GM23338 (cell line): ENCODE results near the gene SLC51A. TPM values are rescaled to one million over a fixed set of nuclear protein-coding genes. Genes with fewer than 3 reads are reported as not detected.

ENCODE experiments used
- ATAC-seq: fragments of 200-7000 bp; cut with Tn5 transposase; 3 replicates; pipeline ENCODE4 v1.9.1; 2020
- DNase-seq: peaks from one replicate; pipeline ENCODE4 v3.0.0-alpha.2; 2015; ENCODE audit warnings: low spot score
- H2AFZ ChIP-seq: fragments of 200-600 bp; sonication (generic); 2 replicates; pipeline ENCODE4 v1.8.0; 2016; ENCODE audit warnings: antibody characterized with exemption, mild to moderate bottlenecking, moderate library complexity
- H3F3A ChIP-seq: fragments of 200-600 bp; sonication (generic); replicated peaks from 2 replicates; pipeline ENCODE4 v1.8.0; 2017; ENCODE audit warnings: antibody characterized with exemption, mixed run types, low read depth
- H3K27ac ChIP-seq: fragments of 200-600 bp; sonication (generic); 2 replicates; pipeline ENCODE4 v1.6.1; 2016; ENCODE audit warnings: low read depth
- H3K27me3 ChIP-seq: fragments of 200-600 bp; sonication (generic); 2 replicates; pipeline ENCODE4 v1.8.0; 2016; ENCODE audit warnings: mild to moderate bottlenecking, mixed run types, moderate library complexity; ENCODE audit not compliant: insufficient read depth
- H3K36me3 ChIP-seq: fragments of 200-600 bp; sonication (generic); 2 replicates; pipeline ENCODE4 v1.8.0; 2016; ENCODE audit warnings: mild to moderate bottlenecking; ENCODE audit not compliant: insufficient read depth
- H3K4me1 ChIP-seq: fragments of 200-600 bp; sonication (generic); 2 replicates; pipeline ENCODE4 v1.8.0; 2016; ENCODE audit warnings: mild to moderate bottlenecking, moderate library complexity; ENCODE audit not compliant: insufficient read depth
- H3K4me2 ChIP-seq: fragments of 200-600 bp; sonication (generic); 2 replicates; pipeline ENCODE4 v1.7.1; 2017; ENCODE audit warnings: mixed run types
- H3K4me3 ChIP-seq: fragments of 200-600 bp; sonication (generic); 2 replicates; pipeline ENCODE4 v1.6.1; 2016; ENCODE audit warnings: mixed run types
- H3K79me2 ChIP-seq: fragments of 200-600 bp; sonication (generic); replicated peaks from 2 replicates; pipeline ENCODE4 v1.8.0; 2017; ENCODE audit warnings: mild to moderate bottlenecking; ENCODE audit not compliant: insufficient read depth
- H3K9me2 ChIP-seq: fragments of 200-600 bp; sonication (generic); 2 replicates; pipeline ENCODE4 v1.8.0; 2017; ENCODE audit not compliant: insufficient read depth
- H4K20me1 ChIP-seq: fragments of 200-600 bp; sonication (generic); replicated peaks from 2 replicates; pipeline ENCODE4 v1.8.0; 2017; ENCODE audit warnings: mild to moderate bottlenecking; ENCODE audit not compliant: insufficient read depth
- H3K27ac Mint-ChIP-seq: 2 replicates; pipeline ENCODE4 v1.8.0; 2020; ENCODE audit warnings: inconsistent platforms, mild to moderate bottlenecking, moderate library complexity, mixed read lengths
- H3K27me3 Mint-ChIP-seq: 3 replicates; pipeline ENCODE4 v1.8.0; 2022; ENCODE audit warnings: low read depth, mild to moderate bottlenecking, moderate library complexity, mixed read lengths, inconsistent platforms; ENCODE audit not compliant: insufficient read depth, poor library complexity
- H3K36me3 Mint-ChIP-seq: 3 replicates; pipeline ENCODE4 v1.8.0; 2021; ENCODE audit warnings: low read depth, mild to moderate bottlenecking, inconsistent platforms, moderate library complexity, mixed read lengths
- H3K4me1 Mint-ChIP-seq: 3 replicates; pipeline ENCODE4 v1.8.0; 2020; ENCODE audit warnings: mild to moderate bottlenecking, inconsistent platforms, mixed read lengths
- H3K4me3 Mint-ChIP-seq: 3 replicates; pipeline ENCODE4 v1.8.0; 2021; ENCODE audit warnings: moderate library complexity, mild to moderate bottlenecking, inconsistent platforms, mixed read lengths
- H3K9me3 Mint-ChIP-seq: 3 replicates; pipeline ENCODE4 v1.8.0; 2020; ENCODE audit warnings: moderate library complexity, mild to moderate bottlenecking, inconsistent platforms, mixed read lengths
- EZH2 ChIP-seq: fragments of 200-600 bp; sonication (generic); IDR thresholded peaks from one replicate; pipeline ENCODE4 v1.8.0; 2017; ENCODE audit warnings: antibody characterized with exemption, mild to moderate bottlenecking, low read depth; ENCODE audit not compliant: unreplicated experiment
- EZH2phosphoT487 ChIP-seq: fragments of 200-600 bp; sonication (generic); IDR thresholded peaks from one replicate; pipeline ENCODE4 v1.8.1; 2018; ENCODE audit warnings: antibody characterized with exemption; ENCODE audit not compliant: unreplicated experiment
- JUNB ChIP-seq: IDR thresholded peaks from one replicate; pipeline ENCODE4 v1.6.1; 2016; ENCODE audit warnings: antibody characterized with exemption; ENCODE audit not compliant: unreplicated experiment
- REST ChIP-seq: IDR thresholded peaks from one replicate; pipeline ENCODE4 v1.6.1; 2018; ENCODE audit warnings: antibody characterized with exemption; ENCODE audit not compliant: unreplicated experiment
- STAT1 ChIP-seq: IDR thresholded peaks from one replicate; pipeline ENCODE4 v1.6.1; 2016; ENCODE audit warnings: antibody characterized with exemption; ENCODE audit not compliant: unreplicated experiment
- ZNF462 ChIP-seq: fragments of 250-450 bp; sonication (Bioruptor Pico); IDR thresholded peaks from 2 replicates; pipeline ENCODE4 v1.5.0; 2020; ENCODE audit warnings: mild to moderate bottlenecking, moderate library complexity
- polyA plus RNA-seq: library from polyadenylated mRNA; unstranded; fragments of >200 nt; fragmentation: Nextera tagmentation; extraction: Ambion mirVana; gene quantifications from 2 replicates; pipeline ENCODE4 v1.2.1, GENCODE V29; 2016
- total RNA-seq: library from RNA; depleted of rRNA; stranded (reverse); fragments of >200 nt; shearing (Covaris generic); gene quantifications from 2 replicates; pipeline ENCODE4 v1.2.3, GENCODE V29; 2014

SLC51A gene
- total and polyA plus RNA-seq, 2 experiments from 2014 or later = 4.0 to 6.7 TPM

DNA sequence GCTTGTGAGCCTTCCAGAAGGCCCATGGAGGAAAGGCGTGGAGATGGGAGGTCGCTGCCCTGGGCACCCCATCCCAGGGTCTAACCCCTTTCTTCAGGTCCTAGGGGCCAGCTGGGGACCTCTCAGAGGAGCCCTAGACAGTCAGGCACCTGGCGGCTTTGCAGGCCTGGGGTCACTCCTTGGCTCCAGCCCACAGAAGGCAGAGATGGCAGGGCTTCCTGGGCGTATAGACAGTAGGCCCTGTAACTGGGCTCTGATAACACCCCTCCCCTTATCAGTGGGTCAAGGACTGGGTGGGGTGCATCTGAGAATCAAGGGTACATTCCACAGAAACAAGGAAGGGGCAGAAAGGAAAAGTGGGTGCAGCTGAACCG, 21.8 kb upstream of the SLC51A start:
- TF ChIP-seq EZH2phosphoT487 (no peak), EZH2 (no peak), REST (no peak), STAT1 (no peak), JUNB (no peak)
- Histone ChIP-seq H4K20me1 (no peaks in the 10 kb centered on the region), H3K79me2 (no peaks in the 10 kb centered on the region), H3K4me3 (no peak overlapping the region), H3K4me1 (no peaks in the 10 kb centered on the region; the same call in 1 of the 2 replicates), H3K27me3 (no peaks in the 10 kb centered on the region), H3K9me2 (no peaks in the 10 kb centered on the region), H3K27ac (no peak overlapping the region), H3F3A (0 out of 2 replicates have a peak, but pooled peaks cover 3% of the 10 kb centered on the region), H2AFZ (no peak overlapping the region), H3K4me2 (no peak overlapping the region), H3K36me3 (no peaks in the 10 kb centered on the region)
- Mint-ChIP-seq H3K27ac (no peak overlapping the region), H3K27me3 (peaks cover 3% of the 10 kb centered on the region), H3K4me1 (peaks cover 16% of the 10 kb centered on the region; the same call in 2 of the 3 replicates), H3K36me3 (no peaks in the 10 kb centered on the region), H3K4me3 (no peak overlapping the region), H3K9me3 (no peaks in the 10 kb centered on the region; the same call in 2 of the 3 replicates)
- no peak for ATAC-seq
- DNase-seq = no peak

DNA sequence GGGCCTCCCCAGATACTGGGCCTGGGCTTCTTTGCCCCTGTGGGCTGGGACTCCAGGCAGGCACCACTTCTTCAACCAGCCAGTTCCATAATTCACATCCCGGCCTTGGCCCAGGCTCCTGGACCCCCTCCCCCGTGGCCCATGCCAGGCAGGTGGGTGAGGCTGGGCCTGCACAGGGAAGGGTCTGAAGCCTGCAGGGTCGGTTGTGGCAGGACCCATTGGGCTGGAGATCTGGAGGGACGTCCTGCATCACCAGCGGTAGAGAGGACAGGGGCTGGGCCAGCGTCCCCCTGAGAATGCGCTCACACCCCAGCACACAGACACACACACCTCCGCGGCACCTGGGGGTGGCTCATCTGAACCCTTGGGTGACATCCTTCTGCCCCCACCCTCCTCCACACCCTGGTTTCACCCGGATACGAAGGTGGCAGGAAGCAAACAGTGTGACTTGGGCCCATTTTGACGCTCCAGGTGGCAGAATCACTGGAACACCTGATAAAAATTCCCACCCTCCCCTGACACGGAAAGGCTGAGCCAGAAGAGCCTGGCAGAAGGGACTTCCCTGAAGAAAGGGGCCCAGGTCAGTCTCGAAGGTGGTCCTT, 20.6 kb upstream of the SLC51A start:
- no peak for TF ChIP-seq JUNB
- TF ChIP-seq ZNF462 (CRISPR knock-in tag) = no peak

More for the DNA sequence above, 20.6 kb upstream of the SLC51A start:
- ATAC-seq (no peak), DNase-seq (no peak)
- Histone ChIP-seq H3K9me2 (no peaks in the 10 kb centered on the region), H3F3A (0 out of 2 replicates have a peak, but pooled peaks cover 3% of the 10 kb centered on the region), H3K27ac (no peak overlapping the region), H3K36me3 (no peaks in the 10 kb centered on the region), H3K4me1 (no peaks in the 10 kb centered on the region; the same call in 1 of the 2 replicates), H2AFZ (no peak overlapping the region; the same call in 1 of the 2 replicates), H3K79me2 (no peaks in the 10 kb centered on the region), H4K20me1 (no peaks in the 10 kb centered on the region), H3K4me2 (no peak overlapping the region), H3K4me3 (no peak overlapping the region), H3K27me3 (no peaks in the 10 kb centered on the region)
- Mint-ChIP-seq H3K27ac (no peak overlapping the region), H3K27me3 (peaks cover 5% of the 10 kb centered on the region), H3K4me1 (peaks cover 16% of the 10 kb centered on the region; the same call in 2 of the 3 replicates), H3K9me3 (no peaks in the 10 kb centered on the region), H3K4me3 (no peak overlapping the region), H3K36me3 (no peaks in the 10 kb centered on the region)
